HG03025 (cell line): ENCODE measurements around the gene SEPTIN8.

ENCODE experiments used
- ATAC-seq: cut with Tn5 transposase; IDR thresholded peaks from one replicate; pipeline ENCODE4 v1.9.1; 2021; ENCODE audit warnings: mild to moderate bottlenecking, moderate library complexity; ENCODE audit not compliant: unreplicated experiment, low FRiP score

Gene SEPTIN8

DNA sequence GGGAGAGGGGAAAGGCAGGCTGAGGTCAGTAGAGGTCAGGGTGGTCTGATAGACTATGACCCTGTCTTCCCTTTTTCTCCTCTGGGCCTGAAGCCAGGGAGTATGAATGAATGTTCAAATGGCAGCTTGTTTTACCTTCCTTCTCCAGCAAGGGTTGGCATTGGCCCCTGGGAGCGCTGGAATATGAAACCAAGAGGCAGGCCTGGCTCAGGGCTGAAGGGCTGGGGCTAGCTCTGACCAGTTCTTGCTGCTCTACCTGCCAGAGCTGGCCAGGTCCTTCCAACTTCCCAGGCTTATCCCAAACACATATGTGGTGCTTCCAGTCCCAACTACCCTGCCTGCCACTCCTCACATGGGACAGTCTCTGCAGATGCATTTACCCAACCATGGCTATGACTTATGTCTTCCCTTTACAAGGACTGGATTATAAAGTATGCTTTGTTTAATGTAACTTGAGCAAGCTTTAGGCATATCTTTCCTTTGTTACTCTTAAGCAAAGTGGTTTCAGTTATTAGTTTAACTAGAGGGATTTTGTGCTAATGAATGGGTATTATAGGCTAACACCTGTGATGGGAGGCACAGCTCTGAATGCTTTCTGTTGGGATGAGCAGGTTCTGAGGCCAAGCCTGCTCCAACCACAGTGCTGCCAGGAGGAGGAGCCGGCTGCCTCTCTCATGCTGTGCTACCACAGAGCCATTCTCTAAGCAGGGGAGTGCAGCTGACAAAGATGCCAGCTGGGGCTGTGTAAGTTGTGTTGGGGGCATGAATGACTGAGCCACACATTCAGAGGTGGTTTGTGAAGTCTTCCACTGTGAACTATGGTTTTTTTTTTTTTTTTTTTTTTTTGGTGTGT, 23.7 kb downstream of the SEPTIN8 start:
- ATAC-seq, result no peak

DNA sequence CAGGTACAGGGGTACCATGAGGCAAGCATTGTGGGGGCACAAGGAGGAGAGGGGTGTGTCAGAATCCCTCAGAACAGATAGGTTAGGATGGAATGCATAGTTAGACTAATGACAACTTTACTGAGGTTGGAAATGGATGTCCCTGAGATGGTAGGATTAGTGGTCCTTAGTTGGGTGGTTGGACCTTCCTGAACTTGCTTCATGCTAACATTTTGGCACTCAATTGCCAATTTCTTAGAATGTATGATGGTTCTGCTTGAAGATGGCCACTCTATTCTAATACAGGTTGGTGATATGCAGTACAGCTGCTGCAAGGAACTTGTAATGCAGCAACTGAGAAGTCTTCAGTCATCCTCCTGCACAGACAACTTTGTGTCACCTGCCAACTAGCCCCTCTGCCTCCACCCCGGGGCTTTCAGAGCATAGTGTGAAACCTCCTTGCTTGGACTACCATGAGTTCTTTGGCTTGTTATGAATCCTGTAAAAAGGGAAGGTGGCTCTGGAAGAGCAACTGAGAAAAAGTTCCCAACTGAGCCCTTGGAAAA, 24.4 kb downstream of the SEPTIN8 start:
- ATAC-seq, result no peak

DNA sequence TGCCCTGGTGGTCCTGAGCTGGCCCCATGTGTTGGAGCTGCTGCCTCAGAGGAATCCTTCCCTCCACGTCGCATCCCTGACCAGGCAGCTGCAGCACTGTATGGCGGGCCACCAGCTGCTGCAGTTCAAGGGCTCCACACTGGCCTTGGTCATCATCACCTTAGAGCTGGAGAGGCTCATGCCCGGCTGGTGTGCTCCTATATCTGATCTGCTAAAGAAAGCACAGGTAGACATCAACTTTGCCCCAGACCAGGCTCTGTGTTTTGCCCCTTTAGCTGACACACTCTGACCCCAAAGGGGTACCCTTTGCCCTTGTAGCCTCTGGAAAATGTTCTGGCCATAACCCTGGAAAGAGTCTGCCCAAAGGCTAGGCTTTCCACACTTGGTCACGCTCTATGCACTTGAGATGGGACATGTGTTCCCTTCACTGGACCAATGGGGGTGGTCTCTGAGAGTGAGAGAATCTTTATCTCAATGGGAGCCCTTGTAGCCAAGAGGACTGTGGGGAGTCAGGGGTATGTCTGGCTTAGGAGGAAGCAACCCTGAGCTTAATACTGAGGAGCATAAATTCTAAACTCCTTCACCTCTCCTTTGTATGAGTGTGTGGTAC, 25.0 kb downstream of the SEPTIN8 start:
- ATAC-seq, result no peak

DNA sequence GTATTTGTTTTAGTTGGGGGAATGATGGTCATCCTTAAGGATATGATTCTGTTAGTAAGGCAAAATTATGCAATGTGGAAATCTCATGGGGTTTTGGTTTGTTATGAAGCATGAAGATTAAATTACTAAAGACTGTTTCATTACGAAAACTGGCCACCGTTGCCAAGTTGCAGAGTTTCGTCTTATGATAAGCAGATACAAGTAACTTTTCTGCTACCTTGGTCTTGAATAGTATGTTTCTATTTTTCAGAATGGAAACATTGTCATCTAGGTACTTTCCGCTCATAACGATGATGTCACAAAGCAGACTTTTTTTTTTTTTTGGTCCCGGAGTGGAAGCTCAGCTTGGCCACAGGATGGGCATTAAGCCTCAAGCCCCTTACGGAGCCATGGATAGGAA, 25.6 kb downstream of the SEPTIN8 start:
- ATAC-seq, result no peak

DNA sequence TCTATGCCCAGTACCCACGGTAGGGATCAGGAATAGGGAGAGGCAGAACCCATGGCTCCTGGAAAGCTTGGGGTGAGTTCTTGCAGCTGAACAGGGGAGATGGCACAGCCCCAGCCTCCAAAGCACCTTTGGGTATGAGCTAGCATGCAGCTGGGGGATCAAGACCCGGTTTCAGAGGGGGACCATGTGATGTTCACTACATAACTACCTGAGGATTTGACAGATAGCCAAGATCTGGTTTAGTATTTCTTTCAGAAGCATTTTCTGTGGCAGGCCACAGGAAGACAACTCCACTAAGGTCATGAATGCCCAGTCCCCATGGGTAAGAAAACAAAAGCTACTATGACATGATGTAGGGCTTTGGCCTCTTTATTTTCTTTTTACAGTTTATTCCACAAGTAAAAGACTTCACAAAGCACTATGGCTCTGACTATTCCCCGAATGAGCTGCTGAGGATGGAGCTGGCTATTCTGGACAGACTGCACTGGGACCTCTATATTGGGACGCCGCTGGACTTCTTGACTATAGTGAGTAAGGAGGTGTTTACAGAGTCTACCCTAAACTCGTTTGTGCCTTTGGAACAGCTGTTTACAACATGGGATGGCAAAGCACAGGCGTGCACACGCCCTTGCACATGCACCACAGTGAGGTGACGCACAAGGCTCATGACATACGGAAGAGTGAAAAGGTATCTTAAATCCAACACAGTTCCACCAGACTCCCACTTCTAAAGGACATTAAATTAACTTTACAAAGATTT, 26.4 kb downstream of the SEPTIN8 start:
- no peak for ATAC-seq

DNA sequence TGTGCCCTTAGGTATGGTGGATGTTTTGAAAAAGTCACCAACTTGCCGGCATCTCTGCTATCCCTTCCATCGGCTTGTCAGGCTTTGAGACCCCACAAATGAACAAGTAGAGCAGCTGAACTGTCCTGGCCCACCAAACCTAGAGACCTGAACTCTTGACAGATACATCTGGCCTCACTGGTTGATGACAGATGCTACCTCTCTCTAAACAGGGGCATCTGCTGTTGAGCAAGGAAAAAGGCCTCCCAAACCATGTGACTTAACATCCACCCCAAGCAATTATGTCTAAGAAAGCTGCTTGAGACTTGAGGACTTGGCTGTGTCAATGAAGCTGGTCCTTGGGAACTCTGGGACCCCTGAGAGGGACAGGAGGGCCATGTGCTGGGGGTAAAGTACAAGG, 27.5 kb downstream of the SEPTIN8 start:
- no peak for ATAC-seq

DNA sequence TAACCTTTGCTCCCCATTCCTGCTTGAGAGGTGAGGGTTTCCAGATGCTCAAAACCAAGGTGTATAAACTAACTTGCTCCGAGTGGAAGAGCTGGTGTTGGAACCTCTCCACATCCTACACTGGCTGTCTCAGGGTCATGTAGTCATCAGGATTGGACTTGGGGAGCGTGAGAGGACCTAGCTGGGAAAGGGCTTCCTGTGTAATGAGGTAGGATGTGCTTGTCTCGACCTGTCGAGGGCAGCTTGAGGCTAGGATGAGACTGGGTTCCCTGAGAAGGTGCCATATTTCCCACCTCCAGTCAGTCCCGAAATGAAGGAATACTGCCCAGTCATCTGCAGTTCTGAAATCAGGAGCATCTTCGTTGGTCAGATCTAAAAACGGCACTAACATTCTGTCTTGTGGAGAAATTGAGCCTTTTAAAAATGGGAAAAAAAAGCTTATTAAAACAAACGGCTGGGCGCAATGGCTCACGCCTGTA, 28.5 kb downstream of the SEPTIN8 start:
- ATAC-seq, result no peak

DNA sequence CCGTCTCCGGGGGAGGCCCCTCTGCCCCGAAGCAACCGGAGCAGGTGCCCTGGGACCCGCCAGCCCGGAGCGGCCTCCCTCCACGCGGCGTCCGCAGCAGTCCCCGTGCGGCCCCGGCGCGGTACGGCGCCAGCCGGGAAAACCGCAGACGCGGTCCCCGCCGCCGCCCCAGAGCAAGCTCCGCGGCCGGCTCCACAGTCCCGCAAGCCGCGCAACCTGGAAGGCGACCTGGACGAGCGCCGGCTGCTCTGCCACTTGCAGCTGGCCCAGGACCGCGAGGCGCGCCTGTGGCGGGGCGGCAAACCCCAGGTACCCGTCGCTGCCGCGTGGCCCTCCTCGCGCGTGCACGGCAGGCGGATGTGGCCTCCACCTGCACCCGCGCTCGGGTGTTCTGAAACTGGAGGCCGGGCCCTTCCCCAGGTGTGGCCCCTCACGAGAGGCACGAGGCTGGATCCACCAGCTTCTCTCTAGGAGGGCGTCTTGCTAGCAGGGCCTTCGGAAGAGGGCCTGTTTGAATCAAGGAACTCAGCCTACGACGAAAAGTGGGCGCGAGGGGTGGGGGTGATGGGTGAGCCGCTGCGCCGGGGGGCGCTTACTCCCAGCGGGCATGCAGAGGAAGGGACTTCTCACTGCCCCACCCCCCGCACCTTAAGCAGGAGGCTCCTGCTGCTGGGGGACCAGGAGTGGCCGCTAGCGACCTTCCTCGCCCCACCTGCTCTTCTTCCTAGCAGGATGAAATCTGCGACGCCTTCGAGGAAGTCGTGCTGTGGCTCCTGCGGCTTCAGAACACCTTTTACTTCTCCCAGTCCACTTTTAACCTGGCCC, 29.2 kb downstream of the SEPTIN8 start:
- peak; percentile 14 for ATAC-seq

DNA sequence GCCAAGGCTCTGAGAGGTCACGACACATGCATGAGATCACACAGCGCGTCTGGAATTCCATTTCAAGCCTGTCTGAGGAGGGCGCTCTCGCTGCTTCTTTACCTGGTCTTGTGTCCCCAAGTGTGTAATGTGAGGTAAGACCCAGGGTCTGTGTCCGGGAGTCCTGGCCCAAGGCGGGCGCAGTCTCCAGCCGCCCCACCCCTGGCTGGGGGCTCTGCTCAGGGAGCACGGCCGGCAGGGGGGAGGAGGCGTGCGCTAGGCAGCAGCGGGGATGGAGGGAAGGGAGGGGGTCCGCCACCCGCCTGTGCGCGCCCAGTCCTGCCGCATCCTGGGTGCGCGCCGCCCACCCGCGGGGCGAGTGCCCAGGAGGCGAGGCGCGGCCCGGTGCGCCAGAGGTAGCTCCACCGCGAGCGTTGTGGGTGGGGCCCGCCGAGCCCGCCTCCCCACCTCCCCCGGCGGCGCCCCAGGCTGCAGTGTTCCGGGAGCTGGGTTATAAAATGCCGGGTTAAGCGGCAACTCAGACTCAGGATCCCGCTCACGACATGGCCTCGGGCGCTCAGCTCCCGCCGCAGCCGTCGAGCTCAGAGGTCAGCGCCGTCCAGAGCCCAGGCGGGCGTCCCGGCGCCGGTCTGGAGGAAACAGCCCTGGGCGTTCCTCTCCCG, 30.0 kb downstream of the SEPTIN8 start, which contains the start of gene CCNI2:
Gene CCNI2, plus strand, starts transcription at position 473 of the 662 bp plus-strand sequence. Its CDS starts 70 bp downstream, at position 543.
- peak; percentile 58 for ATAC-seq

DNA sequence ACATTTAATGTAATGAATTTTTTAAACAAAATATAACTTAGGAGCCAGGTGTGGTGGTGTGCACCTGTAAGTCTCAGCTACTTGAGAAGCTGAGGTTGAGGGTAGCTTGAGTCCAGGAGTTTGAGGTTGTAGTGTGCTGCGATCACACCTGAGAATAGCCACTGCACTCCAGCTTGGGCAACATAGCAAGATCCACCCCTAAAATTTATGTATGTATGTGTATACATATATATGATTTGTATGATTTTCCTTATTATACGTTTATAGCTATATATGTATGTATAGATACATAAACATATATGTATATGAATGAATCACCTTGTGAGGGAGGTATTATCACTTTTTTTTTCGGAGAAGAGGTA, 30.5 kb downstream of the SEPTIN8 start:
- ATAC-seq, result no peak

DNA sequence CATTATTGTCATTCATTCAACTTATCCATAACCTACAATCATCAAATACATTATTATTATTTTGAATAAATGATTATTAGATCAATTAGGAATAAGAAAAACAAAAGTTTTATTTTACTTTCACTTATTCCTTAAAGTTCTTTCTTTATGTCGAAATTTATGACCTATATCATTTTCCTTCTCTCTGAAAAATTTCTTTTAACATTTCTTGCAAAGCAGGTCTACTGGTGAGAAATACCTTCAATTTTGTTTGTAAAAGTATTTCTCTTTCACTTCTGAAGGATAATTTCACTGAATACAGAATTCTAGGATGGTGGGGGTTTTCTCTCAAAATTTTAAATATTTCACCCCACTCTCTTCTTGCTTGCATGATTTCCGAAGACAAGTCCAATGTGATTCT, 32.4 kb downstream of the SEPTIN8 start:
- no peak for ATAC-seq

DNA sequence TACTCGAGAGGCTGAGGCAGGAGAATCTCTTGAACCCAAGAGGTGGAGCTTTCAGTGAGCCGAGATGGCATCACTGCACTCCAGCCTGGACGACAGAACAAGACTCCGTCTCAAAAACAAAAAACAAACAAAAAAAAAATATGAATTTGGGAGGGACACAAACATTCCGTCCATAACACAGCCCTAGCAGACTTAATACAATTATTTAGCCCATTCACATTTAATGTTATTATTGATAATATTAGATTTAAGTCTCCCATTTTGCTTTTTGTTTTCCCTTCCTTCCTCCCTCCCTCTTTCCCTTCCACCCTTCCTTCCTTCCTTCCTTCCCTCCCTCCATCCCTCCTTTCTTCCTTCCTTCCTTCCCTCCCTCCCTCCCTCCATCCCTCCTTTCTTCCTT, 34.4 kb downstream of the SEPTIN8 start:
- ATAC-seq, result no peak

DNA sequence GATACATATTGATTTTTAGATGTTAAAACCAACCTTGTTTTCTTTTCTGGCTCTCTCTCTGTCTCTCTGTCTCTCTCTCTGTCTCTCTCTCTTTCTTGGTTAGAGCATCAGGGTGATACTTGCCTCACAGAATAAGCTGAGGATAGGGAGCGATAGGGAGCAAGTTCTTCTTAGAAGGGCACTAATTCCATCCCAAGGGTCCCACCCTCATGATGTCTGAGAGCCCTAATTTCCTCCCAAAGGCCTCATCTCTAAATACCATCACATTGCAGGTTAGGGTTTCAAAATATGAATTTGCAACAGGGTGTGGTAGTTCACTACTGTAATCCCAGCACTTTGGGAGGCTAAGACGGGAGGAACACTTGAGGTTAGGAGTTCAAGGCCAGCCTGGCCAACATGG, 34.9 kb downstream of the SEPTIN8 start:
- no peak for ATAC-seq

DNA sequence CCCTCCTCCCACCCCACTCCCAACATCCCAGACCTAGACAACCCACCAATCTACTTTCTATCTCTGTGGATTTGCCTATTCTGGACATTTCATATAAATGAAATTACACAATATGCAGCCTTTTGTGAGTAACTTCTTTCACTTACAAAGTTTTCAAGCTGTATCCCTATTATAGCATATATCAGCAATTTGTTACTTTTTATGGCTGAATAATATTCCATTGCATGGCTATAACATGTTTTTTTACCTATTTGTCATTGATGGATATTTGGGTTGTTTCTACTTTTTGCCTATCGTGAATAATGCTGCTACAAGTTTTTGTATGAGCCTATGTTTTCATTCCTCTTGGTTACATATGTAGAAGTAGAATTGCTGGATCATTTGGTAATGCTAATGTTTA, 37.8 kb downstream of the SEPTIN8 start:
- no peak for ATAC-seq

DNA sequence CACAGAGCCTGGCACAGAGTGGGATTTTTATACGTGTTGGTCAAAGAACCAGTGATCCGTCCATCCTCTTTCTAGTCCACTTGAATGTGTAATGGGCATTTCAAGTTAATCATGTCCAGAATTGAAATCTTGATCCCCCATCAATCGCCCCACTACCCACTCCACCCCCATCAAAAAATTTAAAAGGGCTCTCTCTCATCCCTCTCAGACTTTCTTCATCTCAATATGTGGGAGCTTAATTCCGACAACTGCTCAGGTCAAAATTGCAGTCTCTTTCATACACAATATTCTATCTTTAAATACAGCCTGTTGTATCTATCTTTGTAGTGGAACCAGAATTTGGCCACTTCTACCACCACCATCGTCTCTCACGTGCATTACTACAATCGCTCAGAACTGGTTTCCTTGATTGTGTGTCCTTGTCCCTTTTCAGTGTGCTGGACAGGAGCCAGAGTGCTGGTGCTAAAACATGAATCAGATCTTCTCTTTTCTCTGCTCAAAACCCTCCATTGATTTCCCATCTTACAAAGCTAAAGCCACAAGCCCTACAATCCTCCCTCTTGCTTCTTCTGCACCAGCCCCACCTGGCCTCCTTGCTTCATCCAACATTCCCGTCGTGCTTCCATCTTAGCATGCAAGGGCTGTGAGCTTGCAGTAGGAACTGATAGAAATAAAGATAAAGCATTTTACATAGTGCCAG, 38.9 kb downstream of the SEPTIN8 start:
- ATAC-seq, result no peak

DNA sequence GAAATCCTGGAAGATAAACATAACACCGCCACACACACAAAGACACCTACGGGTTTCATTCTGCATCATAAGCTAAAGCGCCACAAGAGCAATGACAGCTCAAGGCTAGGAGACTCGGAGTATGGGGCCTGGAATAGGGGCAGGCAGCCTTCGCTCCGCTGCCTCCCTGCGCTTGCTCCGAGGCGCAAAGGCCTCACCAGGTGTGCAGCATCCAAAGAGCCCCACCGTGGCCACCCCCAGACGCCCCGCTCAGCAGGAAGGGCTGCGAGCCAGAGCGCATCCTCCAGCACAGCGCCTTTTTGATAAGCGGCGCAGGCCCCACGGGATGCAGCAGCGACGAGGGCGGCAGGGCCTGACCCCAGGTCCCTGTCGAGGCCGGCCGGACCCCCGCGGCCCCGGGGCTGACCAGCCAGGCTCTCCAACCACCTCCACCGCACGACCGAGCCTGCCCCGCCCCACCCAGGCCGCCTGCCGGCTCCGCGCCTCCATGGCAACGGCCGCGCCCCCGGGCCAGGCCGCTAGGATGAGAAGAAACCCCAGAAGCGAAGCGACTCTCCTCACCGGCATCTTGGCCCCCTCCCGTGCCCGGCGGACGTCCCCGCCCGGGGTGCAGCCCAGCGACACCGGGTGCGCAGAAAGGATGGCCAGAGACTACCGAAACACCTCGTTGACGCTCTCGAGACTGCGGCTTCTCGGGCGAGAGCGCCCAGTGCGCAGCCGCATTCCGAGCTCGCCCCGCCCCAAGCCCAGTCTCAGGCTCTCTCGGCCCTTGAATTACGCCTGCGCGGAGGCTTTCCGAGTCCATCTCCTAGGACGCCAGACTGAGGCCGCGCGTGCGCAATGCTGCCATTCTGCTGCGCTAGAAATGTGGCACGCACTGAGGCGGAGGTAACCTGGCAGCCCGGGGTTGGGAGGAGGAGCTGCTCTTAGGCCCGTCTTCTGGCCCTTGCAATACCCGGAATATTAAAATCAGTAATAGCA, 39.9 kb downstream of the SEPTIN8 start, which contains the start of gene KIF3A:
Gene KIF3A, minus strand, starts transcription at position 694 of the 981 bp plus-strand sequence. Its CDS starts 127 bp downstream, at position 567.
- ATAC-seq, result peak; percentile 84

DNA sequence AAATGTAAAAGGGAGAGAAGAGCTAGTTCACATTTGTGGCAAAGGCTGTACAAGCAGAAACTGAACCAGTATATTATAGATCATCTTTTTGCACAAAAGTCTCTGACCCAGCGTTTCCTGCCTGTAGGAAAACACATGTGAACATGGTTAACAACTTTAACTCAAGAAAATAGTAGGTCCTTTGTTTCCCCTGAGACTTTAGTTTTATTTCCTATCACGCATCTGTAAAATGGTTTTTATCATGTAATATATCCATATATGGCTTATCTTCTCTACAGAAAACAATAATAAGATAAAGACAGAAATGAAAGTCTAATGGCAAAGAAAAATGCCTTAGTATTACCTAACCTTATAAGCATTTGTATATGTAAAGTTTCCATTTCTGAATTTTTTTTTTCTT, 42.4 kb downstream of the SEPTIN8 start:
- no peak for ATAC-seq
